Measurements from ENCODE around the gene SAMM50. TPM values are rescaled to one million over a fixed set of nuclear protein-coding genes. Genes with fewer than 3 reads are reported as not detected.

The SAMM50 gene
- total and polyA plus RNA-seq, 2 experiments from 2014 or later: 58.6 to 60.3 TPM

GRCh38 chr22:43969989-43970755 is 14.9 kb downstream of the SAMM50 start:
- Histone ChIP-seq H3K27ac (ENCODE audit: low read depth) (no peak overlapping the region), H2AFZ (no peak overlapping the region), H3K27me3 (ENCODE audit: insufficient read depth) (no peaks in the 10 kb centered on the region), H3K36me3 (ENCODE audit: insufficient read depth) (peaks cover 37% of the 10 kb centered on the region), H3K4me1 (ENCODE audit: insufficient read depth) (no peaks in the 10 kb centered on the region), H3K79me2 (replicated peaks; ENCODE audit: insufficient read depth) (no peaks in the 10 kb centered on the region), H4K20me1 (replicated peaks; ENCODE audit: insufficient read depth) (no peaks in the 10 kb centered on the region; the same call in 1 of the 2 replicates), H3K9me2 (ENCODE audit: insufficient read depth) (no peaks in the 10 kb centered on the region), H3K4me2 (no peak overlapping the region), H3K4me3 (no peak overlapping the region), H3F3A (replicated peaks; ENCODE audit: low read depth) (no peaks in the 10 kb centered on the region)
- ATAC-seq (no peak), DNase-seq (ENCODE audit: low spot score) (no peak)
- Mint-ChIP-seq H3K4me3 (no peak overlapping the region), H3K4me1 (no peaks in the 10 kb centered on the region), H3K36me3 (ENCODE audit: low read depth) (peaks cover 67% of the 10 kb centered on the region), H3K27me3 (ENCODE audit: insufficient read depth, low read depth, poor library complexity) (peaks cover 2% of the 10 kb centered on the region), H3K9me3 (no peaks in the 10 kb centered on the region), H3K27ac (no peak overlapping the region)
- no peak for TF ChIP-seq ZNF331 (CRISPR knock-in tag; IDR thresholded peaks at IDR 0.05; ENCODE audit: low read depth)
- TF ChIP-seq, protein P1, sequence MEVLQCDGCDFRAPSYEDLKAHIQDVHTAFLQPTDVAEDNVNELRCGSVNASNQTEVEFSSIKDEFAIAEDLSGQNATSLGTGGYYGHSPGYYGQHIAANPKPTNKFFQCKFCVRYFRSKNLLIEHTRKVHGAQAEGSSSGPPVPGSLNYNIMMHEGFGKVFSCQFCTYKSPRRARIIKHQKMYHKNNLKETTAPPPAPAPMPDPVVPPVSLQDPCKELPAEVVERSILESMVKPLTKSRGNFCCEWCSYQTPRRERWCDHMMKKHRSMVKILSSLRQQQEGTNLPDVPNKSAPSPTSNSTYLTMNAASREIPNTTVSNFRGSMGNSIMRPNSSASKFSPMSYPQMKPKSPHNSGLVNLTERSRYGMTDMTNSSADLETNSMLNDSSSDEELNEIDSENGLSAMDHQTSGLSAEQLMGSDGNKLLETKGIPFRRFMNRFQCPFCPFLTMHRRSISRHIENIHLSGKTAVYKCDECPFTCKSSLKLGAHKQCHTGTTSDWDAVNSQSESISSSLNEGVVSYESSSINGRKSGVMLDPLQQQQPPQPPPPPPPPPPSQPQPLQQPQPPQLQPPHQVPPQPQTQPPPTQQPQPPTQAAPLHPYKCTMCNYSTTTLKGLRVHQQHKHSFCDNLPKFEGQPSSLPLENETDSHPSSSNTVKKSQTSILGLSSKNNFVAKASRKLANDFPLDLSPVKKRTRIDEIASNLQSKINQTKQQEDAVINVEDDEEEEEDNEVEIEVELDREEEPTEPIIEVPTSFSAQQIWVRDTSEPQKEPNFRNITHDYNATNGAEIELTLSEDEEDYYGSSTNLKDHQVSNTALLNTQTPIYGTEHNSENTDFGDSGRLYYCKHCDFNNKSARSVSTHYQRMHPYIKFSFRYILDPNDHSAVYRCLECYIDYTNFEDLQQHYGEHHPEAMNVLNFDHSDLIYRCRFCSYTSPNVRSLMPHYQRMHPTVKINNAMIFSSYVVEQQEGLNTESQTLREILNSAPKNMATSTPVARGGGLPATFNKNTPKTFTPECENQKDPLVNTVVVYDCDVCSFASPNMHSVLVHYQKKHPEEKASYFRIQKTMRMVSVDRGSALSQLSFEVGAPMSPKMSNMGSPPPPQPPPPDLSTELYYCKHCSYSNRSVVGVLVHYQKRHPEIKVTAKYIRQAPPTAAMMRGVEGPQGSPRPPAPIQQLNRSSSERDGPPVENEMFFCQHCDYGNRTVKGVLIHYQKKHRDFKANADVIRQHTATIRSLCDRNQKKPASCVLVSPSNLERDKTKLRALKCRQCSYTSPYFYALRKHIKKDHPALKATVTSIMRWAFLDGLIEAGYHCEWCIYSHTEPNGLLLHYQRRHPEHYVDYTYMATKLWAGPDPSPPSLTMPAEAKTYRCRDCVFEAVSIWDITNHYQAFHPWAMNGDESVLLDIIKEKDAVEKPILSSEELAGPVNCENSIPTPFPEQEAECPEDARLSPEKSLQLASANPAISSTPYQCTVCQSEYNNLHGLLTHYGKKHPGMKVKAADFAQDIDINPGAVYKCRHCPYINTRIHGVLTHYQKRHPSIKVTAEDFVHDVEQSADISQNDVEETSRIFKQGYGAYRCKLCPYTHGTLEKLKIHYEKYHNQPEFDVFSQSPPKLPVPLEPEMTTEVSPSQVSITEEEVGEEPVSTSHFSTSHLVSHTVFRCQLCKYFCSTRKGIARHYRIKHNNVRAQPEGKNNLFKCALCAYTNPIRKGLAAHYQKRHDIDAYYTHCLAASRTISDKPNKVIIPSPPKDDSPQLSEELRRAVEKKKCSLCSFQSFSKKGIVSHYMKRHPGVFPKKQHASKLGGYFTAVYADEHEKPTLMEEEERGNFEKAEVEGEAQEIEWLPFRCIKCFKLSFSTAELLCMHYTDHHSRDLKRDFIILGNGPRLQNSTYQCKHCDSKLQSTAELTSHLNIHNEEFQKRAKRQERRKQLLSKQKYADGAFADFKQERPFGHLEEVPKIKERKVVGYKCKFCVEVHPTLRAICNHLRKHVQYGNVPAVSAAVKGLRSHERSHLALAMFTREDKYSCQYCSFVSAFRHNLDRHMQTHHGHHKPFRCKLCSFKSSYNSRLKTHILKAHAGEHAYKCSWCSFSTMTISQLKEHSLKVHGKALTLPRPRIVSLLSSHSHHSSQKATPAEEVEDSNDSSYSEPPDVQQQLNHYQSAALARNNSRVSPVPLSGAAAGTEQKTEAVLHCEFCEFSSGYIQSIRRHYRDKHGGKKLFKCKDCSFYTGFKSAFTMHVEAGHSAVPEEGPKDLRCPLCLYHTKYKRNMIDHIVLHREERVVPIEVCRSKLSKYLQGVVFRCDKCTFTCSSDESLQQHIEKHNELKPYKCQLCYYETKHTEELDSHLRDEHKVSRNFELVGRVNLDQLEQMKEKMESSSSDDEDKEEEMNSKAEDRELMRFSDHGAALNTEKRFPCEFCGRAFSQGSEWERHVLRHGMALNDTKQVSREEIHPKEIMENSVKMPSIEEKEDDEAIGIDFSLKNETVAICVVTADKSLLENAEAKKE (CRISPR knock-in tag; IDR thresholded peaks at IDR 0.05): no peak
- TF ChIP-seq, protein P2, sequence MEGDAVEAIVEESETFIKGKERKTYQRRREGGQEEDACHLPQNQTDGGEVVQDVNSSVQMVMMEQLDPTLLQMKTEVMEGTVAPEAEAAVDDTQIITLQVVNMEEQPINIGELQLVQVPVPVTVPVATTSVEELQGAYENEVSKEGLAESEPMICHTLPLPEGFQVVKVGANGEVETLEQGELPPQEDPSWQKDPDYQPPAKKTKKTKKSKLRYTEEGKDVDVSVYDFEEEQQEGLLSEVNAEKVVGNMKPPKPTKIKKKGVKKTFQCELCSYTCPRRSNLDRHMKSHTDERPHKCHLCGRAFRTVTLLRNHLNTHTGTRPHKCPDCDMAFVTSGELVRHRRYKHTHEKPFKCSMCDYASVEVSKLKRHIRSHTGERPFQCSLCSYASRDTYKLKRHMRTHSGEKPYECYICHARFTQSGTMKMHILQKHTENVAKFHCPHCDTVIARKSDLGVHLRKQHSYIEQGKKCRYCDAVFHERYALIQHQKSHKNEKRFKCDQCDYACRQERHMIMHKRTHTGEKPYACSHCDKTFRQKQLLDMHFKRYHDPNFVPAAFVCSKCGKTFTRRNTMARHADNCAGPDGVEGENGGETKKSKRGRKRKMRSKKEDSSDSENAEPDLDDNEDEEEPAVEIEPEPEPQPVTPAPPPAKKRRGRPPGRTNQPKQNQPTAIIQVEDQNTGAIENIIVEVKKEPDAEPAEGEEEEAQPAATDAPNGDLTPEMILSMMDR (conservative IDR thresholded peaks at IDR 0.05; ENCODE audit: low read depth in 2 of 2): no peak
- TF ChIP-seq ZNF114 (CRISPR knock-in tag; IDR thresholded peaks at IDR 0.05): no peak
- TF ChIP-seq STAT1 (IDR thresholded peaks at IDR 0.05; ENCODE audit: unreplicated experiment): no peak
- TF ChIP-seq EZH2 (IDR thresholded peaks at IDR 0.05; ENCODE audit: low read depth, unreplicated experiment): no peak
- no peak for TF ChIP-seq EZH2phosphoT487 (IDR thresholded peaks at IDR 0.05; ENCODE audit: unreplicated experiment)
- TF ChIP-seq ETS1 (IDR thresholded peaks at IDR 0.05): no peak
- TF ChIP-seq CREB1 (CRISPR knock-in tag; IDR thresholded peaks at IDR 0.05; ENCODE audit: low read depth): no peak
- TF ChIP-seq, protein P3, sequence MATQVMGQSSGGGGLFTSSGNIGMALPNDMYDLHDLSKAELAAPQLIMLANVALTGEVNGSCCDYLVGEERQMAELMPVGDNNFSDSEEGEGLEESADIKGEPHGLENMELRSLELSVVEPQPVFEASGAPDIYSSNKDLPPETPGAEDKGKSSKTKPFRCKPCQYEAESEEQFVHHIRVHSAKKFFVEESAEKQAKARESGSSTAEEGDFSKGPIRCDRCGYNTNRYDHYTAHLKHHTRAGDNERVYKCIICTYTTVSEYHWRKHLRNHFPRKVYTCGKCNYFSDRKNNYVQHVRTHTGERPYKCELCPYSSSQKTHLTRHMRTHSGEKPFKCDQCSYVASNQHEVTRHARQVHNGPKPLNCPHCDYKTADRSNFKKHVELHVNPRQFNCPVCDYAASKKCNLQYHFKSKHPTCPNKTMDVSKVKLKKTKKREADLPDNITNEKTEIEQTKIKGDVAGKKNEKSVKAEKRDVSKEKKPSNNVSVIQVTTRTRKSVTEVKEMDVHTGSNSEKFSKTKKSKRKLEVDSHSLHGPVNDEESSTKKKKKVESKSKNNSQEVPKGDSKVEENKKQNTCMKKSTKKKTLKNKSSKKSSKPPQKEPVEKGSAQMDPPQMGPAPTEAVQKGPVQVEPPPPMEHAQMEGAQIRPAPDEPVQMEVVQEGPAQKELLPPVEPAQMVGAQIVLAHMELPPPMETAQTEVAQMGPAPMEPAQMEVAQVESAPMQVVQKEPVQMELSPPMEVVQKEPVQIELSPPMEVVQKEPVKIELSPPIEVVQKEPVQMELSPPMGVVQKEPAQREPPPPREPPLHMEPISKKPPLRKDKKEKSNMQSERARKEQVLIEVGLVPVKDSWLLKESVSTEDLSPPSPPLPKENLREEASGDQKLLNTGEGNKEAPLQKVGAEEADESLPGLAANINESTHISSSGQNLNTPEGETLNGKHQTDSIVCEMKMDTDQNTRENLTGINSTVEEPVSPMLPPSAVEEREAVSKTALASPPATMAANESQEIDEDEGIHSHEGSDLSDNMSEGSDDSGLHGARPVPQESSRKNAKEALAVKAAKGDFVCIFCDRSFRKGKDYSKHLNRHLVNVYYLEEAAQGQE (IDR thresholded peaks at IDR 0.05; ENCODE audit: unreplicated experiment): no peak
- no peak for TF ChIP-seq NANOG (IDR thresholded peaks at IDR 0.05; ENCODE audit: borderline replicate concordance)
- no peak for TF ChIP-seq POLR2AphosphoS5 (IDR thresholded peaks at IDR 0.05; ENCODE audit: low read depth)
- no peak for TF ChIP-seq JUNB (IDR thresholded peaks at IDR 0.05; ENCODE audit: unreplicated experiment)
